ENCODE data around the gene TRIM3. TPM values are rescaled to one million over a fixed set of nuclear protein-coding genes. Genes with fewer than 3 reads are reported as not detected.
A peak's percentile ranks its signal among the peaks of the same experiment; 100 is the strongest.

Gene TRIM3
- total RNA-seq, 1 experiment from 2014 or later: 37.1 TPM

DNA sequence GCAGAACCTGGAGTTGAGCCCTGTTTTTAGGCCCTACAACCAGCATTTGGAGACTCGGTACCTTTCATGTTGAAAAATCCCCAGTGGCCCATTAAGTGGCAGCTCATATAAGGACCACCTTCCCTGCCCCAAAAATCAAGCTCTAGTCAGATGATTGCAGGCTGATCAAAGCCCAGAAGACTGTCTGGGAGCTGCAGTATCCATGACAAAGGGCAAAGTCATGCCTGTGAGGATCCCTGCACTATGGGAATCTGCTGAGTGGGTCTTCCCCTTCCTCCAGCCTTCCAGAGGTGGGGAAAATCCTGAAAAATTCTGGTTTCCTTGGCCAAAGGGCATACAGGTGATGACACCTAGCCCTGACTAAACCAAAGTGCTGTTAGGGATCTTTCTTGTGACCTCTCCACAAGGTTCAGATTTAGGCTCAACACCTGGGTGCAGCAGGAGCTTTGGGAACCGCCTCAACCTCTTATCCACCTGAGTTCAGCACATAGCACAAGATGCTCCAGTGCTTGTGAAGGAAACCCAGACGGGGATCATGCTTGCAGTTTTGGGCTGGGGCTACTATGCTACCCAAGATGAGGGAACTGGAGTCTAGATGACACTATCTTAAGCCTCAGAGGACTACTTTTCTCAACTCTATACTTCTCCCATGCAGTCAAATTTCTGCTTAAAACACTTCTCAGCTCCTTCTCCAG lies 1.2 kb upstream of the TRIM3 start:
- H3K4me1 ChIP-seq (ENCODE audit: insufficient read depth, low read length, poor library complexity, severe bottlenecking): peaks cover 13% of the 10 kb centered on the region
- no peak for DNase-seq (ENCODE audit: low spot score)
- no peak overlapping the region for H3K4me3 ChIP-seq (ENCODE audit: low read depth, low read length, poor library complexity, severe bottlenecking)
- ChIA-PET CTCF (interaction anchor here (0.7 to 2.4 kb wide), 2 partner anchors 96 to 772 kb away, joined by 3 to 5 read pairs; no protein-coding TSS in a partner anchor), POLR2A (ENCODE audit: low non-redundant PET) (interaction anchor here (1.2 kb wide), 1 partner anchor 85 kb away, joined by 12 read pairs; the partner anchor contains the start of gene SMPD1)
- peaks cover 30% of the 10 kb centered on the region for H3K36me3 ChIP-seq (ENCODE audit: insufficient read depth, low read length, poor library complexity, severe bottlenecking)
- no peaks in the 10 kb centered on the region for H3K27me3 ChIP-seq (replicated peaks; ENCODE audit: insufficient read depth, low read depth, low read length, poor library complexity)
- intact Hi-C loops (cut with micrococcal nuclease; ENCODE audit: unreplicated experiment): no loop called here
- H3K9me3 ChIP-seq (ENCODE audit: low read depth, low read length, poor library complexity, severe bottlenecking): no peaks in the 10 kb centered on the region
- TF ChIP-seq EZH2 (IDR thresholded peaks at IDR 0.05; ENCODE audit: borderline replicate concordance, low read depth, low read length, poor library complexity, severe bottlenecking): no peak
- TF ChIP-seq CTCF (conservative IDR thresholded peaks at IDR 0.05; ENCODE audit: low read depth, low read length): no peak
- H3K27ac ChIP-seq (ENCODE audit: low read depth, low read length, poor library complexity, severe bottlenecking): peak overlapping the region; percentile 13
- no TSS peak for BruUV-seq (replicated peaks)

- CTCF ChIA-PET: interaction anchor here (0.7 to 2.4 kb wide), 2 partner anchors 95 to 771 kb away, joined by 3 to 5 read pairs; no protein-coding TSS in a partner anchor
- Histone ChIP-seq H3K4me3 (ENCODE audit: low read depth, low read length, poor library complexity, severe bottlenecking) (peak overlapping the region; percentile 82), H3K27me3 (replicated peaks; ENCODE audit: insufficient read depth, low read depth, low read length, poor library complexity) (no peaks in the 10 kb centered on the region), H3K4me1 (ENCODE audit: insufficient read depth, low read length, poor library complexity, severe bottlenecking) (peaks cover 19% of the 10 kb centered on the region), H3K36me3 (ENCODE audit: insufficient read depth, low read length, poor library complexity, severe bottlenecking) (peaks cover 24% of the 10 kb centered on the region), H3K27ac (ENCODE audit: low read depth, low read length, poor library complexity, severe bottlenecking) (peak overlapping the region; percentile 86), H3K9me3 (ENCODE audit: low read depth, low read length, poor library complexity, severe bottlenecking) (no peaks in the 10 kb centered on the region)
- TF ChIP-seq EZH2 (IDR thresholded peaks at IDR 0.05; ENCODE audit: borderline replicate concordance, low read depth, low read length, poor library complexity, severe bottlenecking) (no peak), CTCF (conservative IDR thresholded peaks at IDR 0.05; ENCODE audit: low read depth, low read length) (no peak)
- BruUV-seq (replicated peaks): no TSS peak
- POLR2A ChIA-PET (ENCODE audit: low non-redundant PET): interaction anchor here (1.2 kb wide), 1 partner anchor 84 kb away, joined by 12 read pairs; the partner anchor contains the start of gene SMPD1
- DNase-seq (ENCODE audit: low spot score): no peak
- intact Hi-C loops (cut with micrococcal nuclease; ENCODE audit: unreplicated experiment): no loop called here
These were observed 662 bp upstream of the TRIM3 start for GRCh38 chr11:6474413-6474792.

GRCh38 chr11:6472934-6473333 lies 807 bp downstream of the TRIM3 start:
- Histone ChIP-seq H3K27me3 (replicated peaks; ENCODE audit: insufficient read depth, low read depth, low read length, poor library complexity) (no peaks in the 10 kb centered on the region), H3K4me1 (ENCODE audit: insufficient read depth, low read length, poor library complexity, severe bottlenecking) (peaks cover 30% of the 10 kb centered on the region), H3K4me3 (ENCODE audit: low read depth, low read length, poor library complexity, severe bottlenecking) (peak overlapping the region; percentile 82), H3K36me3 (ENCODE audit: insufficient read depth, low read length, poor library complexity, severe bottlenecking) (peaks cover 10% of the 10 kb centered on the region), H3K9me3 (ENCODE audit: low read depth, low read length, poor library complexity, severe bottlenecking) (no peaks in the 10 kb centered on the region), H3K27ac (ENCODE audit: low read depth, low read length, poor library complexity, severe bottlenecking) (no peak overlapping the region)
- no peak for TF ChIP-seq EZH2 (IDR thresholded peaks at IDR 0.05; ENCODE audit: borderline replicate concordance, low read depth, low read length, poor library complexity, severe bottlenecking)
- no TSS peak for BruUV-seq (replicated peaks)
- ChIA-PET CTCF (interaction anchor here (0.5 to 2.4 kb wide), 2 partner anchors 94 to 368 kb away, joined by 4 to 5 read pairs; no protein-coding TSS in a partner anchor), POLR2A (ENCODE audit: low non-redundant PET) (interaction anchor here (0.6 kb wide), 1 partner anchor 83 kb away, joined by 3 read pairs; the partner anchor contains the start of gene SMPD1)
- intact Hi-C loops (cut with micrococcal nuclease; ENCODE audit: unreplicated experiment): no loop called here
- no peak for DNase-seq (ENCODE audit: low spot score)
